Sigmoid colon (tissue), 4 donors: ENCODE results near the gene TXNRD3.

Experiments used
- EP300 ChIP-seq, 4 donors: sonication (generic); formaldehyde crosslinking; IDR thresholded peaks; one replicate each; pipeline ENCODE4 v1.6.1; 2017; ENCODE audit warnings: antibody characterized with exemption in 4 of 4
- TF ChIP-seq, protein P1 (sequence below), 4 experiments: fragments of 450-650 bp in 3 of 4; fragments of 200-600 bp in 1 of 4; IDR thresholded peaks; one replicate each; pipeline ENCODE4 v1.5.1; 2016 to 2019; ENCODE audit warnings: antibody characterized with exemption in 4 of 4, mild to moderate bottlenecking in 3 of 4, moderate library complexity in 2 of 4

DNA sequence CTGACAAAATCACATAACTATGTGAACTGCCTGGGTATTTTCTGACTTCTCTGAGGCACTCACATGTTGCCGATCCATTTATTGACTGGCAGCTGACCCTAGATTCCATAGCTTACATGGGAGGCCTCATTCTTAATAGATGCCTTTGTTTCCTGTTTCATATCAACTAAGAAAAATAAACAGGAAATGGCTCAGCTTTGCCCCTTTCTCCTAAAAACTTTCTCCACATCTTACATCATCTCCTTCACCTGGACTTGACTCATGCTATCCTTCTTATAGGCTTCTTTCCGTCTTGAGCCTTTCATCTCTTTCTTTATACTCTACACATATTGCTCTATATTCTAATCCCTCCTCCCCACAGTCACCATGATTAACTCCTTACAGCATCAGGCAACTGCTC lies 38.0 kb downstream of the TXNRD3 start:
- TF ChIP-seq, protein P1, sequence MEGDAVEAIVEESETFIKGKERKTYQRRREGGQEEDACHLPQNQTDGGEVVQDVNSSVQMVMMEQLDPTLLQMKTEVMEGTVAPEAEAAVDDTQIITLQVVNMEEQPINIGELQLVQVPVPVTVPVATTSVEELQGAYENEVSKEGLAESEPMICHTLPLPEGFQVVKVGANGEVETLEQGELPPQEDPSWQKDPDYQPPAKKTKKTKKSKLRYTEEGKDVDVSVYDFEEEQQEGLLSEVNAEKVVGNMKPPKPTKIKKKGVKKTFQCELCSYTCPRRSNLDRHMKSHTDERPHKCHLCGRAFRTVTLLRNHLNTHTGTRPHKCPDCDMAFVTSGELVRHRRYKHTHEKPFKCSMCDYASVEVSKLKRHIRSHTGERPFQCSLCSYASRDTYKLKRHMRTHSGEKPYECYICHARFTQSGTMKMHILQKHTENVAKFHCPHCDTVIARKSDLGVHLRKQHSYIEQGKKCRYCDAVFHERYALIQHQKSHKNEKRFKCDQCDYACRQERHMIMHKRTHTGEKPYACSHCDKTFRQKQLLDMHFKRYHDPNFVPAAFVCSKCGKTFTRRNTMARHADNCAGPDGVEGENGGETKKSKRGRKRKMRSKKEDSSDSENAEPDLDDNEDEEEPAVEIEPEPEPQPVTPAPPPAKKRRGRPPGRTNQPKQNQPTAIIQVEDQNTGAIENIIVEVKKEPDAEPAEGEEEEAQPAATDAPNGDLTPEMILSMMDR (IDR thresholded peaks at IDR 0.05), result no peak
- TF ChIP-seq EP300 (IDR thresholded peaks at IDR 0.05), result no peak
